Measurements from ENCODE around the gene ATXN1.

DNA sequence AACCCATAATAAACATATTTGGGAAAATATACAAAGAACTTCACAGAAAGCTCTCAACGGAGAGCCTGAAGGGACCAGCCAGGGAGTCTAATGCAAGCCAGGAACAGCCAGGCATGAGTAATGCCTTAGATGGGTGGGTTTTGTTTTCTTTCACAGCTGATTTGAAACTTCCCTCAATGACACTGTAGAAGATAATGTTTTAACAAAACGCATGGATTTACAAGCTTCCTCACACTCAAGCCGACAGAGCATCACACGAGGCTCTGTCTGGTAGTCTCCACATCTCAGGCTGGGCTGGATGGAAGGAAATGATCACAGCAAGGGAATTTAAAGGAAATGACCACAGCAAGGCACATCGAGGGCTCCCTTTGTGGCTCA lies 409.0 kb downstream of the ATXN1 start:
- TF ChIP-seq, protein P1, sequence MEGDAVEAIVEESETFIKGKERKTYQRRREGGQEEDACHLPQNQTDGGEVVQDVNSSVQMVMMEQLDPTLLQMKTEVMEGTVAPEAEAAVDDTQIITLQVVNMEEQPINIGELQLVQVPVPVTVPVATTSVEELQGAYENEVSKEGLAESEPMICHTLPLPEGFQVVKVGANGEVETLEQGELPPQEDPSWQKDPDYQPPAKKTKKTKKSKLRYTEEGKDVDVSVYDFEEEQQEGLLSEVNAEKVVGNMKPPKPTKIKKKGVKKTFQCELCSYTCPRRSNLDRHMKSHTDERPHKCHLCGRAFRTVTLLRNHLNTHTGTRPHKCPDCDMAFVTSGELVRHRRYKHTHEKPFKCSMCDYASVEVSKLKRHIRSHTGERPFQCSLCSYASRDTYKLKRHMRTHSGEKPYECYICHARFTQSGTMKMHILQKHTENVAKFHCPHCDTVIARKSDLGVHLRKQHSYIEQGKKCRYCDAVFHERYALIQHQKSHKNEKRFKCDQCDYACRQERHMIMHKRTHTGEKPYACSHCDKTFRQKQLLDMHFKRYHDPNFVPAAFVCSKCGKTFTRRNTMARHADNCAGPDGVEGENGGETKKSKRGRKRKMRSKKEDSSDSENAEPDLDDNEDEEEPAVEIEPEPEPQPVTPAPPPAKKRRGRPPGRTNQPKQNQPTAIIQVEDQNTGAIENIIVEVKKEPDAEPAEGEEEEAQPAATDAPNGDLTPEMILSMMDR (IDR thresholded peaks at IDR 0.05): no peak
- TF ChIP-seq POLR2AphosphoS5 (IDR thresholded peaks at IDR 0.05): no peak
